ENCODE data around the gene NMNAT2. TPM values are rescaled to one million over a fixed set of nuclear protein-coding genes. Genes with fewer than 3 reads are reported as not detected.

The NMNAT2 gene
- total RNA-seq, 1 experiment from 2014 or later: not detected

GRCh38 chr1:183205196-183205781 is 212.9 kb downstream of the NMNAT2 start:
- TF ChIP-seq JUND (IDR thresholded peaks at IDR 0.05) (no peak), SRF (IDR thresholded peaks at IDR 0.05; ENCODE audit: low read depth) (no peak), ZFX (IDR thresholded peaks at IDR 0.05) (no peak), POLR2AphosphoS5 (IDR thresholded peaks at IDR 0.05; ENCODE audit: low read depth, low read length) (no peak), ZNF274 (IDR thresholded peaks at IDR 0.05; ENCODE audit: low read depth, low read length) (no peak), EGR1 (IDR thresholded peaks at IDR 0.05; ENCODE audit: low read depth) (no peak), TCF7L2 (IDR thresholded peaks at IDR 0.05; ENCODE audit: borderline replicate concordance, extremely low read depth, insufficient read depth, insufficient read length) (no peak), EZH2phosphoT487 (IDR thresholded peaks at IDR 0.05; ENCODE audit: borderline replicate concordance) (no peak), MAX (IDR thresholded peaks at IDR 0.05) (no peak), FOSL1 (IDR thresholded peaks at IDR 0.05; ENCODE audit: low read depth) (no peak), YY1 (IDR thresholded peaks at IDR 0.05; ENCODE audit: extremely low read depth, insufficient replicate concordance, low read depth, low read length) (no peak), ELF1 (IDR thresholded peaks at IDR 0.05; ENCODE audit: borderline replicate concordance, low read depth) (no peak)
- TF ChIP-seq, protein P1, sequence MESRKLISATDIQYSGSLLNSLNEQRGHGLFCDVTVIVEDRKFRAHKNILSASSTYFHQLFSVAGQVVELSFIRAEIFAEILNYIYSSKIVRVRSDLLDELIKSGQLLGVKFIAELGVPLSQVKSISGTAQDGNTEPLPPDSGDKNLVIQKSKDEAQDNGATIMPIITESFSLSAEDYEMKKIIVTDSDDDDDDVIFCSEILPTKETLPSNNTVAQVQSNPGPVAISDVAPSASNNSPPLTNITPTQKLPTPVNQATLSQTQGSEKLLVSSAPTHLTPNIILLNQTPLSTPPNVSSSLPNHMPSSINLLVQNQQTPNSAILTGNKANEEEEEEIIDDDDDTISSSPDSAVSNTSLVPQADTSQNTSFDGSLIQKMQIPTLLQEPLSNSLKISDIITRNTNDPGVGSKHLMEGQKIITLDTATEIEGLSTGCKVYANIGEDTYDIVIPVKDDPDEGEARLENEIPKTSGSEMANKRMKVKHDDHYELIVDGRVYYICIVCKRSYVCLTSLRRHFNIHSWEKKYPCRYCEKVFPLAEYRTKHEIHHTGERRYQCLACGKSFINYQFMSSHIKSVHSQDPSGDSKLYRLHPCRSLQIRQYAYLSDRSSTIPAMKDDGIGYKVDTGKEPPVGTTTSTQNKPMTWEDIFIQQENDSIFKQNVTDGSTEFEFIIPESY (IDR thresholded peaks at IDR 0.05; ENCODE audit: extremely low read depth, insufficient replicate concordance, low read length): no peak
- TF ChIP-seq, protein P2, sequence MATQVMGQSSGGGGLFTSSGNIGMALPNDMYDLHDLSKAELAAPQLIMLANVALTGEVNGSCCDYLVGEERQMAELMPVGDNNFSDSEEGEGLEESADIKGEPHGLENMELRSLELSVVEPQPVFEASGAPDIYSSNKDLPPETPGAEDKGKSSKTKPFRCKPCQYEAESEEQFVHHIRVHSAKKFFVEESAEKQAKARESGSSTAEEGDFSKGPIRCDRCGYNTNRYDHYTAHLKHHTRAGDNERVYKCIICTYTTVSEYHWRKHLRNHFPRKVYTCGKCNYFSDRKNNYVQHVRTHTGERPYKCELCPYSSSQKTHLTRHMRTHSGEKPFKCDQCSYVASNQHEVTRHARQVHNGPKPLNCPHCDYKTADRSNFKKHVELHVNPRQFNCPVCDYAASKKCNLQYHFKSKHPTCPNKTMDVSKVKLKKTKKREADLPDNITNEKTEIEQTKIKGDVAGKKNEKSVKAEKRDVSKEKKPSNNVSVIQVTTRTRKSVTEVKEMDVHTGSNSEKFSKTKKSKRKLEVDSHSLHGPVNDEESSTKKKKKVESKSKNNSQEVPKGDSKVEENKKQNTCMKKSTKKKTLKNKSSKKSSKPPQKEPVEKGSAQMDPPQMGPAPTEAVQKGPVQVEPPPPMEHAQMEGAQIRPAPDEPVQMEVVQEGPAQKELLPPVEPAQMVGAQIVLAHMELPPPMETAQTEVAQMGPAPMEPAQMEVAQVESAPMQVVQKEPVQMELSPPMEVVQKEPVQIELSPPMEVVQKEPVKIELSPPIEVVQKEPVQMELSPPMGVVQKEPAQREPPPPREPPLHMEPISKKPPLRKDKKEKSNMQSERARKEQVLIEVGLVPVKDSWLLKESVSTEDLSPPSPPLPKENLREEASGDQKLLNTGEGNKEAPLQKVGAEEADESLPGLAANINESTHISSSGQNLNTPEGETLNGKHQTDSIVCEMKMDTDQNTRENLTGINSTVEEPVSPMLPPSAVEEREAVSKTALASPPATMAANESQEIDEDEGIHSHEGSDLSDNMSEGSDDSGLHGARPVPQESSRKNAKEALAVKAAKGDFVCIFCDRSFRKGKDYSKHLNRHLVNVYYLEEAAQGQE (IDR thresholded peaks at IDR 0.05; ENCODE audit: low read depth): no peak
- Histone ChIP-seq H3K27ac (ENCODE audit: low read depth, low read length) (no peak overlapping the region), H3K36me3 (ENCODE audit: control insufficient read depth in 1 of 2, insufficient read depth in 2 of 2, low read length in 2 of 2) (no peaks in the 10 kb centered on the region), H3K4me1 (ENCODE audit: control insufficient read depth in 1 of 2, insufficient read depth in 2 of 2, low read length in 2 of 2) (peaks cover 4 to 15% of the 10 kb centered on the region in 2 experiments; a peak in 3 of 4 replicates), H3K79me2 (ENCODE audit: insufficient read depth, low read length) (no peaks in the 10 kb centered on the region), H3K4me3 (replicated peaks in 1 of 2; ENCODE audit: low read depth in 1 of 2, low read length in 2 of 2) (no peak overlapping the region), H2AFZ (ENCODE audit: low read depth, low read length, poor library complexity, severe bottlenecking) (no peak overlapping the region), H3K27me3 (ENCODE audit: insufficient read depth, low read length) (no peaks in the 10 kb centered on the region), H3K9me3 (ENCODE audit: control insufficient read depth in 1 of 2, insufficient read depth in 1 of 2, low read depth in 1 of 2, low read length in 2 of 2) (no peaks in the 10 kb centered on the region), H3K4me2 (ENCODE audit: low read length) (no peak overlapping the region), H3K9ac (ENCODE audit: low read length) (no peak overlapping the region), H3K9me2 (ENCODE audit: insufficient read depth) (no peaks in the 10 kb centered on the region), H4K20me1 (ENCODE audit: insufficient read depth) (no peaks in the 10 kb centered on the region)
- ChIA-PET POLR2A (no interaction called here), RAD21 (ENCODE audit: low non-redundant PET in 1 of 2, low total read pairs in 2 of 2, uncharacterized antibody in 2 of 2, unreplicated experiment in 2 of 2) (no interaction called here), CTCF (no interaction called here)
- intact Hi-C loops (cut with micrococcal nuclease): no loop called here
- BruUV-seq (replicated peaks): no TSS peak
- DNase-seq (ENCODE audit: low read depth, low spot score): no peak
- ATAC-seq: no peak

Measured in HCT116 (cell line).